ENCODE results near the gene MYO5B.
A peak's percentile ranks its signal among the peaks of the same experiment; 100 is the strongest.
"Not testable (repeated sequence)": the region's sequence is repeated elsewhere in the genome, so short reads cannot be mapped to it uniquely, and the experiment has no call there.

Gene MYO5B

DNA sequence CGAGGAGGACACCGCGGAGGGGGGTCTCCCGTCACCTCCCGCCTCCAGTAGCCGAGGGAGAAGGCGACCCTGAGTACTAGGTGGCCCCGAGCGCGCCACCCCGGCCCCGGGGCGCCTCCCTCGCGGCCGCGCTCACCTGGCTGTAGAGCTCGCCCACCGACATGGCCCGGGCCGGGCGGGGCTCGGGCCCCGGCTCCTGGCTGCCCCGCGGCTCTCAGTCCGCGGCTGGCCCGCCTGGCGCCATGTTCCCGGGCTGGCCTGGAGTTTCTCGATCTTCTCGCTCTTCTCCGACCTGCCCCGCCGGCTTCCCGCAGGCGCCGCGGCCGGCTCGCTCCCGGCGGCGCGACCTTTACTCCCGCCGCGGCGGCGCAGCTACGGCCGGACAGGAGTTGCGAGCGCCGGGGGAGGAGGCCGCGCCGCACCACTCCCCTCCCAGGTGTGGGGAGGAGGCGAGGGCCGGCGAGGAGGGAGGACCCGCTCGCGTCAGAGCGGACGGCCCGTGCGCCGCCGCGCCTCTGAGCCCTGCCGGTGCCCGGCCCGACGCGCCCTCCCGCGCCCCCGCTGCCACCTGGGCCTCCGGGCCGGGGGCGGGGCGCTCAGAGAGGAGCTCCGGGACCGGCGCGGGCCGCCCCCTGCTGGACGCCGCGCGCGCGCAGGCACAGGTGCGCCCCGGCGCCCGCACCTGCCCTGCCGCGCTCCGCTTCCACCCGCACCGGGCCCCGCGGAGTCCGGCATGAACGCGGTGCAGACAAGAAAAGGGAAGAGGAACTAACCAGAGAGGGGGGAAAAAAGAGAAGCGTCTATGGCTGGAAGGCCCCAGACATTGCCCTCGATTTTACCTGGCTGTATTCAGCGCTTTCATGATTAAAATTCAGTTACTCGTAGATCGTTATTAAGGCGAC lies at the start of gene MYO5B:
TSS of gene MYO5B (minus strand) at position 517 of the 902 bp plus-strand sequence. CDS start at position 163, 354 bp downstream.
- DNase-seq: peak; percentile 63

DNA sequence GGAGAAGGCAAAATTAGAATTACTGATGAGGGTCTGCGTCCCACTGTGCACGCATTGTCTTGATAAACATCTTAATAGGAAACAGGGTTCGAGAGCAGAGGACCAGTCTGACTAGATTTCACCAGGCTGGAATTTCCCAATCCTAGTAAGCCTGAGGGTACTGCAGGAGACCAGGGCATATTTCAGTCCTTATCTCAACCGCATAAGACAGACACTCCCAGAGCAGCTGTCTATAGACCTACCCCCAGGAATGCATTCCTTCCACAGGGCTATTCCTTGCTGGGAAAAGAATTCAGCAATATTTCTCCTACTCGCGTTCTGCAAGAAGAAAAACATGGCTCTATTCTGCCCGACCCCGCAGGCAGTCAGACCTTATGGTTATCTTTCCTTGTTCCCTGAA lies 46.8 kb upstream of the MYO5B start:
- DNase-seq: not testable (repeated sequence)

DNA sequence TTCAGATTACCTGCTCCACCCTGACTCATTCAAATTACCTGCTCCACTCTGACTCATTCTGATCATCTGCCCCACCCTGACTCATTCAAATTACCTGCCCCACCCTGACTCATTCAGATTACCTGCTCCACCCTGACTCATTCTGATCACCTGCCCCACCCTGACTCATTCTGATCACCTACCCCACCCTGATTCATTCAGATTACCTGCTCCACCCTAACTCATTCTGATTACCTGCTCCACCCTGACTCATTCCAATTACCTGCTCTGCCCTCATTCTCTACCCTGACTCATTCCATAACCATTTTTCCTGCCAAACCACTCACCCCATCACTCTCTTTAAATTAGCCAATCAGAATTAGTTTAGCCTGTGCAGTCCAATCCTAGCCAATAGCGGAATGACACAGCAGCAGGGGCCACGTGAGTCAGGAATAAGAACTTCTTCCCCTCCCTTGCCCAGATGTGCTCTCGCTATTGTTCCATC lies 45.2 kb upstream of the MYO5B start:
- DNase-seq: no peak

DNA sequence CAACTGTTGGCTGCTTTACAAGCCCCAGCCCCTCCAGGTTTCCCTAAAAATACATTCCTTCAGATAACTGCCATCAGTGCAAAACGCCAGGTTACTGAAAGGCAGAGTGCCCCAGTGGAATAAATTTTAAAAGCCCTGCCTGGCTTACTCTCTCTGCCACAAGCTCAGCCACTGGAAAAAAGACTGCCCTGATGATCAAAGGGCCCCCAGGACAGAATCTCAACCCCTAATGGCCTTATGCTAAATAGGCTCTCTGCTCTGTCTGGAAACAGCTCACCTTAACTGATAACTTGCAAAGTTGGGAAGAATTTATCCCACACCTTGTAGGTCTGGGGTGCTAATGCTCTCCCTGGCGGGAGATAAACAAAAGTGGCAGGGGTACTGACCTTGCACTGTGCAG lies 37.5 kb upstream of the MYO5B start:
- DNase-seq: no peak

DNA sequence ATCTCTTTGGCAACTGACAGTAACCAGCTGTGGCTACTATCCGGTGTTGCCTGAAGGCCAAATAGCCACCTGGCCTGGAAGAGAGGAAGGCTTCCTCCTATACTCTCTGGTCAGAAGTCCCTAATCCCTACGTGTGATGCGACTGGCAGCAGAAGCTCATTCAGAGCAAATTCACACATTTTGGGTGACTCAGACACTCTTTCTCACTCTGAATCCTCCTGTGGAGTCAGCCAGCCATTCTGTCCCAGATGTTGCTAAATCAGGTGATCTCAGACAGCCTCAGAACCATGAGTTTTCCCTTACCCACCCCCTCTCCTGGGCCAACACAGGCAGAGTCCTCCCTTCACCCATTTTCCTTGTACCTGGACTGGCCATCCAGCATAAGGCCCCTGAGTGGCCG lies 36.7 kb upstream of the MYO5B start:
- no peak for DNase-seq

DNA sequence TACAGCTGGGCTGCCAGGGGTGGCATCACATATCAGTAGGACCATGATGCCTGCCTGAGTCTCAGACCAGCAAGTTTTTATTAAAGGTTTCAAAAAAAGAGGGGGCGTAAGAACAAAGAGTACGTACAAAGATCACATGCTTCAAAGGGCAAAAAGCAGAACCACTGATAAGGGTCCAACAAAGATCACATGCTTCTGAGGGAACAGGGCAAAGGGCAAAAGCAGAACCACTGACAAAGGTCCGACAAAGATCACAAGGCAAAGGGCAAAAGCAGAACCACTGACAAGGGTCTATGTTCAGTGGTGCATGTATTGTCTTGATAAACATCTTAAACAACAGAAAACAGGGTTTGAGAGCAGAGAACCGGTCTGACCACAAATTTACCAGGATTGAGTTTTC lies 25.3 kb upstream of the MYO5B start:
- DNase-seq: not testable (repeated sequence)

DNA sequence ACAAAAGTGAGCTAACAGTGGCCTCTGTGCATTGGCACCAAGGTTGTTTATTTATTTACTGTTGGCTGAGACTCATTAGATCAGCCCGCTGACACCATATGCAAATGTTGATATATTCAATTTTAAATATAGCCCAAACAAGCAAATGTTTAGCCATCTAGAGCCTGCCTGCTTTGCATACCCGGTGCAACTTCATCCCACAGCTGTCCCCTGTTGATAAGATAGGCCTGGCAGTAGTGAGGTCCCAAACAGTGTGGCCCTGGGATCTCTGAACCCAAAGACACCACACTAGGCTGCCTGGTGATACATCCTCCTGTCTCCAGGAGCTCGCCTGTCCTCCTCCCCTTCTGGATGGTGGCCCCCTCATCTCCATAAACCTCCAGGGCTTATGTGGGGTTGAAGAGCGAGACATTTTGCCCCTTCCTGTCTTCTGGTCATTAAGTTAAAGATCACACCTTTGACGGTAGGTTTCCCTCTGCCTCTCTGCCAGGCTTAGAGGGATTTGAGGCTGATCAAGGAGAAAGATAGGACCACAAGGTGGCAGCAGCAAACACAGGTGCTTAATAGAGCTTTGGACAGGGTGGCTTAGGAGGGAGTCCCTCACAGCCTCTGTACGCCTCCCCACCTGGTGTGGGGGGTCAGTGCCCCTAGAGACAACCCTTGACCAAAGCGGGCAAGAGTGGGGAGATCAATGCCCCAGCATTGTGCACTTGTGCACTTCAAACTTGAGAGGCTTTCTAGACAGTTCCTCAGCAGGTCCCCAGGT lies 23.7 kb upstream of the MYO5B start:
- peak; percentile 16 for DNase-seq

DNA sequence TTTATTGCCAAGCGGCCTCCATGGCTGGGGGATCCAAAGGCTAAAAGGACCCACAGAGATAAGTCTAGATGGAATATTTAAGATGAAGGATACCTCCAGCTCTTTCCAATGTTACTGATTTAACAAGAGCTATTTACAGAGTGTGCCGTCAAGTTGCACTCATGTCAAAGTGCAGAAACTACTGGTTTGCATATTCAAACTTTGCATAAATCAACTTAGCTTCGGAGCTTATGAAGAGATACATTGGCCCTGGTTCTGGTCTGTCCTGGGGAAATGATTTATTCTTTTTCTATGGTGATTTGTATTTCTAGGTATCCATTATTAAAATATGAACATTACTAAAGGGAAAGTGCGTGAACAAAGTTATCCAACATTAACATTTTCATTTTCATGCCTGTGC lies 14.4 kb upstream of the MYO5B start:
- no peak for DNase-seq

DNA sequence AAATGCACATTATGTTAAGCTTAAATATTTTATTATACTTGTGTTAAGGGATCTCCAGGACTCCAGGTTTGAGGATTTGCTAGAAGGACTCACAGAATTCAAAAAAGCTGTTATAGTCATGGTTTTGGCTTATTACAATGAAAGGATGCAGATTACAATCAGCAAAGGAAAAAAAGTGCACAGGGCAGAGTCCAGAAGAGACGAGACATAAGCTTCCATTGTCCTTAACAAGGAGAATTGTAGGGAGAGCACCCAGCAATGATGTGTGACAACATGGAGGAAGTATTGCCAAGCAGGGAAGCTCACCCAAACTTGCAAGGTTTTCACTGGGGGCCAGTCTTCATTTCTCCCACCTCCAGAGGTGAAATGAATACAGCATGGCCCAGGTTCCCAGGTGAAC lies 12.8 kb upstream of the MYO5B start:
- no peak for DNase-seq

DNA sequence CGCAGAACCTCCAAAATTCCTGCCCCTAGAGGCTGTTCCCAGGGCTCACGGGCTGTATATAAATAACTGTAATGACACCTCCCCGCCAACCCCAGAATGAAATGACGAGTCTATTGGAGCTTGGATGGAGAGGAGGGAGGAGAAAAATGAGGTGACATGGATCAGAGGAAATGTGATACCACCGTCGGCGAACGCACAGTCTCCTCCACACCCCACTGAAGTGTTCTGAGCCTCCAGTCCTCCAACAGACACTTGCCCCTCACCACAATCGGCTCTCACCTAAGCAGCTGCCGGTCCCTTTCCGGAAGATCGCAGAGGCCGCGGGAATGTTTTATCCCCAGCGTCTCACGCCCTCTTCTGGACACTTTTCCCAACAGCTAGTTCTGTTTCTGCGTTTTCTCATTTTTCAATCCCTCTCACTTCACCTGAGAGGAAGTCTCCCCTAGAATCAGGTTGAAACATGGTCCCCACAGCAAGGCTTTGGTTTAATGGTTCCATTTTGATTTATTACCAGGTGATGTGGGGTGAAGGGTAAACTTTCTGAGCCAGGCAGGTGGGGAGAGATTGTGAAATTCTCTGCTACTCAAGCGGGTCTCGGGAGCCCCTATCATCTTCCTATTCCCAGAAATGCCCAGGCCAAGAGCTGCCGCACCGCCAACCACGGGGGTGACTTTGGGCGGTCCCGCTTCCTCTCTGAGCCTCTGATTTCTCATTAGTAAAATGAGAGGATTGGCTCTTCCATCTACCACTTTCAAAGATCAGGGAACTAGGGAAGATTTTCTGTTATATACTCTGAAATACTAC lies 9.1 kb upstream of the MYO5B start:
- peak; percentile 95 for DNase-seq

DNA sequence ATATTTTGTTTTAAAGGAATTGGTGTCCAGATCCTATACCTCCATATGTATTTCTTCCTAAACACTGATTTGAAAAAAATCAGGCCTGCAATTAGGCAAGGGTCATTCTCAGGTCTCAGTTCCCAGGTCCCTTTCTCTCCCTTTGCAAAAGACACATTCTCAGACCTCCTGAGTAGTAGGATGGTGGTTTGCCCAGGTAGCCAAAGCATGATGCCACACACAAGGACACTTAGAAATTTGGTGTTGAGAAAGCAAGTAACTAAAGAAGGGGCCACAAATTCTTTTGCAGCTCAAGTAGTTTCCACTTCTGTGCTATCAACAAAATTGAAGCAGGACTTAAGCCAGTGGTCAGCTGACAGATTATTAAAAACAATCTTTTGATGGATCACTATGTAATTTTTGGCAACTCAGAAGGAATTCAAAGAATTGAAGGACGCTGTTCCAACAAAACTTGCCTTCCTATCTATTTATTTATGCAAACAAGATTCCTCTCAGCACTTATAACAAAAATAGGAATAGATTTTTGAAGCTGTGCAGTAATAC lies 6.6 kb upstream of the MYO5B start:
- DNase-seq: no peak

DNA sequence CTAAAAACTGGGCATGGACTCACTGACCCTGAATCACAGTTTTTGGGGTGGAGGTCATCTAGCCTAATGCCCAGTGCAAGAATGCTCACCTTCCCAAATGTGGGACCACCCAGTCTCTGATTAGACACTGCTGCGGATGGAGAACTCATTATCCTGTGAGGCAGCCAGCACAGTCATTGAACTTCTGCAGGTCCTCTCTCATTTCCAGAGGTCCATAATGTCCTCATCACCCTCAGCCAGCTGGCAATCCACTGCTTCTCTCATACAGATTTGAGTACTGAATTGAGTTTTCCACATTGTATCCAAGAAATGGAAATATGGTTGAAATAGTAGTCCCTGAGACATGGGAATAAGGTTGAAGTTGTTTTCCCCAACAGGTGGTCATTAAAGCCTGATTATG lies 5.0 kb upstream of the MYO5B start:
- no peak for DNase-seq

DNA sequence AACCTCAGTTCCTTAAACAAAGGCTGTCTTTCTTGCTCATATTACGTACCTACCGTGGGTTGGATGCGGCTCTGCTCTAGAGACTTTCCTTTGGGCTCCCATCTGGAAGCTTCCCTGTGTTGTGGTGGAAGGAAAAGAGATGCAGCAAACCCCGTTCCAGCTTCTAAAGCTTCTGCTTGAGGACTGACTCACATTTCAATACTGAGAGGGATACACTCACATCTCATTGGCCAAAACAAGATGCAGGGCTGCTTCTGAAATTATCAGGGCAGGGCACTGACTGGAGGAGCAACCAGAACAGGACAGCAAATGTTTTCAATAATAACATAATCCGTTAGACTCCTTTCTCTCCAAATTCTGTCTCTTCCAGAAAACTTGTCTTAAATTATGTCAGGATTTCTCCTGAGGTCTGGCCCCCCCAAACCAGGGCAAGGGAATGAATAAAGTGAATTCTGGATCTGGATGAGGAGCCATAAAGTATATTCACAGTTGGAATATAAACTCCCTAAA lies 4.5 kb upstream of the MYO5B start:
- DNase-seq: no peak

DNA sequence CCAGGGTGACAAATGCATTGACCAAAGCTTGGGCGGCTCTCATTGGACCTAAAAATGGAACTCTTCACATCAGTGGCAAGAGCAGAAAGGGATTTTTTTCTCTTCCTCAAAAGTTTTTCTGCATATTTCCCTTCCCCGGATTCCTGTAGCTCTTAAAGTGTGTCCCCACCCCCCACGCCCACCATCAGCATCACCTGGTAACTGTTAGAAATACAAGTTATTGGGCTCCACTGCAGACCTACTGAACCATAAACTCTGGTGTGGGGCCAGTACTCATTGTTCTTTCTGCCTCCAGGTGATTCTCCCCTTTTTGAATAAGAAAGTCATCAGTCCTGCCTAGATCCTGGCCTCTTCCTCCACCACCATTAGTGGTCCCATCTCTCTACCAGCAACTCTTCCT lies 1.3 kb upstream of the MYO5B start:
- DNase-seq: no peak

DNA sequence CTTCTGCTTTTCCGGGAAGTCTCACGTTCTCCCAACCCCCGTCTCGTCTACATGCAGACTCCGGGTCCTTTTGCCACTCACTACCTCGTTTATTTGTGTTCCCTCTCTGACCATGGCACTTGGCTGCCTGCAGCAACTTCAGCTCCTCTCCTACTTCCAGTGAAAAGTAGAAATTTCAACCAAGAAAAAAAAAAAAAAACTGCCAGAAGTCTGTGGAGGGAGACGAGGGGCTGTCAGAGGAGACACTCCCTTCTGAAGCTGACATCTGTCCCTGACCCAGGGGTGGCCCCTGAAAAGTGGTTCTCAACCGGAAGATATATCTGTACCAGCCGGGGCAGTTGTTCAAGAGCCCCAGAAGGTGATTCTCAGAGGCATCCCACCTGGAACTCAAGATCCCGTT lies 742 bp upstream of the MYO5B start:
- DNase-seq: no peak

DNA sequence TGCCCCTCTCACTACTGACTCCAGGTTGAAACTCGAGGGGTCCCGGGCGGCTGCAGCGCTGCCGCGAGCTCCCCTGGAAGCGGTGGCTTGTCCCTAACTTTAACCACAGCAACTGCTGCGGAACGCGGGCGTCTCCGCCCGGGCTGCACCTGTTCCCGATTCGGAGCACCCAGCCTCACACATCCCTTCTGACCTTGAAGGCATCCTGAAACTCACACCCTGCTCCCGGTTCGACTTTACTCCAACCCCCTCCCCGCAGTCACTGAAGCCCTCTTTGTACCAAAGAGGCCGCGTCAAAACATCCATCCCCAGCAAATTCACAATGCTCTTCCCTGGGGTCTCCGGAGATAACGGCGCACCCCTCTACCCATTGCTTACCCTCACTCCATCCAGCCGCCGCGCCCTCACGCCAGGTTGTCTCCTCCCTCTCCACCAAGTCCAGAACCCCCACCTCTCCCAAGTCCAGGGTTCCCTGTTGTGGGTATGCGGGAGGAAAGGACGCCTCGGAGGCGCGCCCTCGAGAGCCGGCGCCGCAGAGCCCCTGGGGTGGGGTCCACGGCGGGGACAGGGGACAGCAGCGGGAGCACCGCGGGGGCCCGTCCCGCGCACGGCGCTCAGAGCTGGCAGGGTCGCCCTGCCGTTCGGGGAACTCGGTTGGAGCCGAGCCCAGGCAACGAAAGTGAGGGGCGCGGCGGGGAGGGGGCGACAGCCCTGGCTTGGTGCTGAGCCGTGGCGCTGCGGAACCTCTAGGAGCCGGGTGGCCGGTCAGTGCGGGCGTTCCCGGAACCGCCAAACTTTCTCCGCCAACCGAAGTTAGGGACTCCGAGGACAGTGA lies 934 bp downstream of the MYO5B start:
- DNase-seq: no peak

DNA sequence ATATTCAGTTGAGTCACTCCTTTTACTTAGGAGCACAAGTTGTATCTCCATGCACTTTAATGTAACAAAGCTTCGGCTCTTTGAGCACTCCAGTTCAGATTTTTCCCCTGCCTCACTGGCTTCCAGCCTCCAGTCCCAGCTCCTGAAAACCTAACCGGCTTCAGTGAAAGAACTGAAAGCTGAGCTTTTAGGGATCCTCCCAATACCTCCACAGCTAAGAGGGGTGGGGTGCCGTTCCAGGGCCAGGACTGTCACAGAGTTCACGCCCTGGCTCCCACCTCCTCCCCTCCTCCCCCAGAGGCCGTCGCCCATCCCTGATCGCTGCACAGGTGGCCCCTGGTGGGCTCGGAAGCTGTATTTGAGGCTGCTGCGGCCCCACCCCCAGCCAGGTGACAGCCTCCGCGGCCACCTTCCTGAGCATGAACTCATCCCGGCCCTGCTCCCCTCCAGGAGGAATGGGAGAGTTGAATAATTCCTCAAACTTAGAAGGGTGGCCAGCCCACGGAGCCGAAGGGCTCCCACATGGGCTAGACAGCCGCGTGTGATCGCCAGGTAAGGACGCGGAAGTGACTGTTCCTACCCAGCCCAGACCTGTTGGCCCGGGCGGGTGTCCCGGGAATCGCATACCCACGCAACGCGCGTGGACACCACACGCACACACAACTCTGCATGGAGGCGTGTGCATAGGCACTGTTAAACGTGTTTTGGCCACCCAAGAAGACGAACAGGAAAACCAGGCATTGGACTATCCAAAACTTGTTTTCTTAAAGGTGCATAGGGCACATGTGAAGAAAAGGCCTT lies 1.8 kb downstream of the MYO5B start:
- no peak for DNase-seq

DNA sequence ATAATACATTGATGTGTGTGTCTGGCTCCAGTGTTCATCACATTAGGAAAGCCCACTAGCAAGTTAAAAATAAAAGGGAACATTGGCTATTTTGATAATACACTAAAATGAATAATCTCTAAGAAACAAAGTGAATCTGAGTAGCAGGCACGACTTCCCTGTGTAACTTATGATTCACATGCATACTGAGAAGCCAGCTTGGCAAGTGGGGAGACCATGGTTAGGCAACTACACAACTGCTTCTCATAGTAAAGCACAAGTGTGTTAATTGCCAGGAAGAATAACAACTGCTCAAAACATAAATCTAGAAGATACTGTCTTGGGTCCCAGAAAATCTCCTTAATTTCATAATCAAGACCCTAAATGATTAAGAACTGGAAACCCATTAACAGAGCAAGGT lies 4.0 kb downstream of the MYO5B start:
- DNase-seq: no peak

DNA sequence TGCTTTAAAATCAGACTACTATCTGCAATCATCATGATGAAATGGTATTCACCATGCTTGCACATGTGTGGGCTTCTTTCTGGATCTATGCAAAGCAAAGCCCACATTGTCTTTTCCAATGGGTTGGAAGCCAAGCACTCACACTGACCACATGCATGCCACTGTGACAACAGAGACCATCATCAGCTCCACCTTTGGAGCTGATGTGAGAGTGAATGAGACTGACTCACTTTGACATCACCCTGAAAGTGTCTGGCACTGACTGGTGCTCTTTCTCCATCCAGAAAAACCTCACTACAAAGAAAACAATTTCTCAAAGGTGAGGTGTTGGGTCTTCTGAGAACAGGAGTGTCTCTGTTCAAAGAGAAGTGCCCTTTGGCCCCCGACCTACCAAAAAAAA lies 4.7 kb downstream of the MYO5B start:
- DNase-seq: no peak

DNA sequence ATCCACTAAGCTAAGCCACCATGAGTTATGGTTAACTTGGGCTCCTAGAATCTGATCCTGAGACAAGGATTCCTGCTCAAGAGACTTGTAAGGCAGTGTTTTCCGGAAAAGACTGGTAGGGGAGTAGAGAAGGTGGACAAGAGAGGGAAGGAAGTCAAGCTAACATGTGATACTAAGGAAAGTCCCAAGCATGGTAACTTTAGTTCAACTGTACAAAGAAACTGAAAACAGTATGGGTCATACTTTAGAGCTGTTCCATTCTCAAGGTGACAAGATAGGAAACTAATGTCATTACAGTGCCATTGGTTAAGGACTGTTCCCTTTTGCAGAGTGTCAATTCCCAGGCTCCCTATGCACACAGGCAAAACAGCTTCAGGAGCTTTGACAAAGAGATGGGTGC lies 5.8 kb downstream of the MYO5B start:
- no peak for DNase-seq

DNA sequence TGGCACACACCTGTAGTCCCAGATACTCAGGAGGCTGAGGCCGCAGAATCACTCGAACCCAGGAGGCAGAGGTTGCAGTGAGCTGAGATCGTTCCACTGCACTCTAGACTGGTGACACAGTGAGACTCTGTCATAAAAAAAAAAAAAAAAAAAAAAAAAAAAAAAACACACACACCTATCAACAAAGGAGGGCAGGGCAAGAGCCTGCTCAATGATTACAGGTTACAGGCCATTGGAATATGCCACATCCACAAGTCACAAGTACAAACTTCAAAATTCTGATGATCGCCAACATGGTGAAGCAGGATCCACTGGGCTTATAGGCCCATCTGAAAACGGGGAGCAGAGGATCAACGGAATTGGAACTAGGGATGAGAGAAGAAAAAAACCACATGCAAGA lies 6.3 kb downstream of the MYO5B start:
- DNase-seq: no peak

All from NCI-H2107 (cell line).